ENCODE data around the gene COL19A1.

Gene COL19A1

GRCh38 chr6:70246118-70246517 is 379.8 kb downstream of the COL19A1 start:
- no peak for DNase-seq

GRCh38 chr6:70252604-70253003 is 386.2 kb downstream of the COL19A1 start:
- no peak for DNase-seq

GRCh38 chr6:70253923-70254322 is 387.6 kb downstream of the COL19A1 start:
- no peak for DNase-seq

GRCh38 chr6:70254784-70255183 is 388.4 kb downstream of the COL19A1 start:
- DNase-seq: no peak

GRCh38 chr6:70257768-70258273 is 391.5 kb downstream of the COL19A1 start:
- DNase-seq: no peak

- no peak for DNase-seq
Measured at GRCh38 chr6:70258483-70258882, 392.1 kb downstream of the COL19A1 start.
